DOHH2 (cell line): ENCODE results near the gene BCAS1.

ENCODE experiments used
- H3F3A ChIP-seq: fragments of 200-600 bp; sonication (generic), shearing (Covaris generic); 2 replicates; pipeline ENCODE4 v1.6.0; 2016; ENCODE audit warnings: antibody characterized with exemption, mild to moderate bottlenecking; ENCODE audit not compliant: control insufficient read depth, insufficient read depth
- H3K27ac ChIP-seq: fragments of 200-600 bp; sonication (generic); 2 replicates; pipeline ENCODE4 v1.5.1; 2014; ENCODE audit warnings: low read depth, mild to moderate bottlenecking, low read length, moderate library complexity
- H3K27me3 ChIP-seq: fragments of 200-600 bp; sonication (generic); 2 replicates; pipeline ENCODE4 v1.6.1; 2014; ENCODE audit warnings: mild to moderate bottlenecking, low read length, mixed read lengths; ENCODE audit not compliant: control insufficient read depth
- H3K36me3 ChIP-seq: fragments of 200-600 bp; sonication (generic); 2 replicates; pipeline ENCODE4 v1.6.1; 2014; ENCODE audit warnings: mild to moderate bottlenecking, low read length, moderate library complexity, mixed read lengths; ENCODE audit not compliant: control insufficient read depth
- H3K4me1 ChIP-seq: fragments of 200-600 bp; sonication (generic); 2 replicates; pipeline ENCODE4 v1.6.1; 2014; ENCODE audit warnings: mild to moderate bottlenecking, low read length, mixed read lengths; ENCODE audit not compliant: control insufficient read depth
- H3K4me2 ChIP-seq: fragments of 200-600 bp; sonication (generic); 2 replicates; pipeline ENCODE4 v1.6.0; 2014; ENCODE audit warnings: mild to moderate bottlenecking, low read length, moderate library complexity
- H3K4me3 ChIP-seq: fragments of 200-600 bp; sonication (generic); 2 replicates; pipeline ENCODE4 v1.5.1; 2014; ENCODE audit warnings: mild to moderate bottlenecking, low read length, mixed read lengths
- H3K79me2 ChIP-seq: fragments of 200-600 bp; sonication (generic); 2 replicates; pipeline ENCODE4 v1.6.1; 2014; ENCODE audit warnings: mild to moderate bottlenecking, low read length, mixed read lengths; ENCODE audit not compliant: control insufficient read depth
- H3K9me2 ChIP-seq: fragments of 200-600 bp; sonication (generic); replicated peaks from 2 replicates; pipeline ENCODE4 v1.6.1; 2014; ENCODE audit warnings: mild to moderate bottlenecking, low read length, mixed read lengths; ENCODE audit not compliant: control insufficient read depth
- H3K9me3 ChIP-seq: fragments of 200-600 bp; sonication (generic); 2 replicates; pipeline ENCODE4 v1.6.1; 2014; ENCODE audit warnings: antibody characterized with exemption, low read length, mixed read lengths; ENCODE audit not compliant: control insufficient read depth, insufficient read depth
- H4K20me1 ChIP-seq: fragments of 200-600 bp; sonication (generic); 2 replicates; pipeline ENCODE4 v1.6.0; 2014; ENCODE audit warnings: low read depth, mild to moderate bottlenecking, antibody characterized with exemption, low read length, moderate library complexity; ENCODE audit not compliant: control insufficient read depth, insufficient read depth
- EZH2phosphoT487 ChIP-seq: fragments of 200-600 bp; sonication (generic); IDR thresholded peaks from 2 replicates; pipeline ENCODE4 v1.6.1; 2017; ENCODE audit warnings: borderline replicate concordance, mild to moderate bottlenecking, antibody characterized with exemption, low read length, moderate library complexity, mixed read lengths
- TF ChIP-seq, protein P1 (sequence below): fragments of 200-600 bp; sonication (generic); IDR thresholded peaks from one replicate; pipeline ENCODE4 v1.5.1; 2014; ENCODE audit warnings: antibody characterized with exemption, mild to moderate bottlenecking, low read depth, low read length; ENCODE audit not compliant: poor library complexity, severe bottlenecking

The BCAS1 gene

DNA sequence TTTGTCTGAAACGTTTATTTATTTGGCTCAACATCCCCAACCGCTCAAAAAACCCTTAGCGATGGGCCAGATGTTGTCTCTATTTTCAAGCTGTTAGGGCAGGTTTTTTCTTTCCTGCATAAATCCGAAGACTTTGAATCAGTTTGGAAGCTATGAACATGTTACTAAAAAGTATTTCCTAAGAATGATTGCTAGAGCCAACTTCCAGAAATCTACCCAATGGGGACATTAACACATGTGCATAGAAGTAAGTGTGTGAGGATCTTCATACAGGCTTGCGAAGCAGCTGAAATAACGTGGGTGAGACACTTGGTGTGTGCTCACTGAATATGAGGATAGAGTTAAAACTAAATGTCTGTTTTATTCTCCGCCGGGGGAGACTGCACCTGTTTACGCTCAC is 106.8 kb downstream of the BCAS1 start:
- Histone ChIP-seq H3K36me3 (no peaks in the 10 kb centered on the region), H3K9me3 (no peaks in the 10 kb centered on the region), H3K27ac (no peak overlapping the region), H3K4me2 (no peak overlapping the region), H3K9me2 (no peaks in the 10 kb centered on the region), H3K4me1 (peaks cover 3% of the 10 kb centered on the region; the same call in 1 of the 2 replicates), H3K79me2 (no peaks in the 10 kb centered on the region), H3F3A (no peaks in the 10 kb centered on the region), H3K4me3 (no peak overlapping the region), H3K27me3 (peaks cover 11% of the 10 kb centered on the region), H4K20me1 (no peaks in the 10 kb centered on the region)
- TF ChIP-seq, protein P1, sequence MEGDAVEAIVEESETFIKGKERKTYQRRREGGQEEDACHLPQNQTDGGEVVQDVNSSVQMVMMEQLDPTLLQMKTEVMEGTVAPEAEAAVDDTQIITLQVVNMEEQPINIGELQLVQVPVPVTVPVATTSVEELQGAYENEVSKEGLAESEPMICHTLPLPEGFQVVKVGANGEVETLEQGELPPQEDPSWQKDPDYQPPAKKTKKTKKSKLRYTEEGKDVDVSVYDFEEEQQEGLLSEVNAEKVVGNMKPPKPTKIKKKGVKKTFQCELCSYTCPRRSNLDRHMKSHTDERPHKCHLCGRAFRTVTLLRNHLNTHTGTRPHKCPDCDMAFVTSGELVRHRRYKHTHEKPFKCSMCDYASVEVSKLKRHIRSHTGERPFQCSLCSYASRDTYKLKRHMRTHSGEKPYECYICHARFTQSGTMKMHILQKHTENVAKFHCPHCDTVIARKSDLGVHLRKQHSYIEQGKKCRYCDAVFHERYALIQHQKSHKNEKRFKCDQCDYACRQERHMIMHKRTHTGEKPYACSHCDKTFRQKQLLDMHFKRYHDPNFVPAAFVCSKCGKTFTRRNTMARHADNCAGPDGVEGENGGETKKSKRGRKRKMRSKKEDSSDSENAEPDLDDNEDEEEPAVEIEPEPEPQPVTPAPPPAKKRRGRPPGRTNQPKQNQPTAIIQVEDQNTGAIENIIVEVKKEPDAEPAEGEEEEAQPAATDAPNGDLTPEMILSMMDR = no peak
- TF ChIP-seq EZH2phosphoT487 = no peak

DNA sequence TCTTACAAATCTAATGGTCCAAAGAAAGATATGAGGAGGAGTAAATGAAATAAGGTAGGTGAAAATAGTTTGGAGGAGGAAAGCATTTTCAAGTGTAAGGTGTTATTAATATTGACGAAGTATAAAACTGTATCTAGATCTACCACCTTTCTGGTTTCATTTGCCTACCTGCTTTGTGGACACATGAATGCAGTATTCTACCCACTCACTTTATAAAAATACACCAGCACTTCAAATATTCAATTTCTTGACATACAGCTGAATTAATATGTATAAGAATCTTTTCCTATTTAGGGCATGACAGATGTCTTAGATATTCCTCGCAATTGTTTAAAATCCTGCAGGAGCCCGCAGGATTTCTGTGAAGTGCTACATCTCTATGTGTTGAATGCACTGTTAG is 108.0 kb downstream of the BCAS1 start:
- no peaks in the 10 kb centered on the region for H3K9me3 ChIP-seq
- H3K27me3 ChIP-seq = peaks cover 14% of the 10 kb centered on the region
- no peak overlapping the region for H3K4me2 ChIP-seq
- H3K79me2 ChIP-seq = no peaks in the 10 kb centered on the region
- H3F3A ChIP-seq = no peaks in the 10 kb centered on the region
- TF ChIP-seq, protein P1 = no peak
- no peak overlapping the region for H3K4me3 ChIP-seq
- H3K27ac ChIP-seq = no peak overlapping the region
- H3K4me1 ChIP-seq = peaks cover 3% of the 10 kb centered on the region; the same call in 1 of the 2 replicates
- no peaks in the 10 kb centered on the region for H3K9me2 ChIP-seq
- H4K20me1 ChIP-seq = no peaks in the 10 kb centered on the region
- no peaks in the 10 kb centered on the region for H3K36me3 ChIP-seq

DNA sequence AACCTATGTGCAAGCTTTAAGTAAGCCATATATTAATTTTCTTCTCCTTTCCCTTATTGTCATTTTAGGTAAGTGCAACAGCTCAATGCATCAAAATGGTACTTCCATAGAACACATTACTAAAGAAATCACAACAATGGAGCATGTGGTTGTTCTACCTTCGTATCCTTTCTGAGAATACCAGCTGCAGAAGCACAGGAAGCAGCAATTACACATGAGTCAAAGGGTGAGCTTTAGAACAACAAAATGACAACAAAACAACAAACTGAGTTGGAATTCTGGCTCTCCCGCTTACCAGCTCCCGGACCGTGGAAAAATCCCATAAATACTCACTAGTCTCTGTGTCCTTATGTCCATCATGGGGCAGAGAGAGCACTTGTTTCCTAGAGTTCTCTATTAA is 108.9 kb downstream of the BCAS1 start:
- H3K4me2 ChIP-seq = no peak overlapping the region
- peaks cover 3% of the 10 kb centered on the region for H3K4me1 ChIP-seq
- H3K27me3 ChIP-seq = peaks cover 14% of the 10 kb centered on the region
- H3K27ac ChIP-seq = no peak overlapping the region
- H4K20me1 ChIP-seq = no peaks in the 10 kb centered on the region
- H3K9me2 ChIP-seq = no peaks in the 10 kb centered on the region
- H3F3A ChIP-seq = no peaks in the 10 kb centered on the region
- no peak for TF ChIP-seq EZH2phosphoT487
- TF ChIP-seq, protein P1 = no peak
- H3K9me3 ChIP-seq = no peaks in the 10 kb centered on the region
- no peak overlapping the region for H3K4me3 ChIP-seq
- no peaks in the 10 kb centered on the region for H3K79me2 ChIP-seq
- no peaks in the 10 kb centered on the region for H3K36me3 ChIP-seq
